Fibroblast of mammary gland (primary cell): ENCODE results near the gene PROM2.

Experiments used
- DNase-seq: peaks from one replicate; pipeline ENCODE4 v3.0.0-alpha.2; 2010; ENCODE audit warnings: low read depth
- H3K4me3 ChIP-seq: 2 replicates; pipeline ENCODE4 v1.5.1; 2011; ENCODE audit warnings: low read depth, mild to moderate bottlenecking, low read length, moderate library complexity; ENCODE audit not compliant: control insufficient read depth
- TF ChIP-seq, protein P1 (sequence below): conservative IDR thresholded peaks from 2 replicates; pipeline ENCODE4 v1.5.1; 2011; ENCODE audit warnings: low read depth, low read length, inconsistent platforms; ENCODE audit not compliant: control insufficient read depth, insufficient read depth

Gene PROM2

DNA sequence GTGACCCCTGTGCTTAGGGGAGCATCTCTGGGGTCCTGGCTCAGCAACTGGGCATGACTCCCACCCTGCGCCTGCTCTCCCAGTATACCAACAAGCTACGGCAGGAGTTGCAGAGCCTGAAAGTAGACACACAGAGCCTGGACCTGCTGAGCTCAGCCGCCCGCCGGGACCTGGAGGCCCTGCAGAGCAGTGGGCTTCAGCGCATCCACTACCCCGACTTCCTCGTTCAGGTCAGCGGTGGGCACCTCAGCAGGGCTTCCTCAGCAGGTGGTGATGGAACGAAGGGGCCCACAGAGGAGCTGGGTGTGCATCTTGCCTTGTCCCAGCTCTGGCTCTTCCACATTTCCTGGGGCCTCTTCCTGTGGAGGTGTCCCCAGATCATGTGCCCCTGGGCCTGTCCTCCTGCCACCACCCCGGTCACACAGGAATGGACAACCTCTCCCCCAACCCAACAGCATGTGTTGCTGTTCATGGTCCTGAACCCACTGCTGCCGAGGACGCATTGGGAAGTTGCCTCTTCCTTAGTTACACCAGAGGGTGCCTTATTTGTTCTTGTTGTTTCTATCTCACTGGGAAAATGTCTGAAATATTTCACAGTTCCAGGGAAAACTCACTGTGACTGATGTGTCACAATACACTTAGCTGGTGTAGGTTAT, 10.8 kb downstream of the PROM2 start:
- TF ChIP-seq, protein P1, sequence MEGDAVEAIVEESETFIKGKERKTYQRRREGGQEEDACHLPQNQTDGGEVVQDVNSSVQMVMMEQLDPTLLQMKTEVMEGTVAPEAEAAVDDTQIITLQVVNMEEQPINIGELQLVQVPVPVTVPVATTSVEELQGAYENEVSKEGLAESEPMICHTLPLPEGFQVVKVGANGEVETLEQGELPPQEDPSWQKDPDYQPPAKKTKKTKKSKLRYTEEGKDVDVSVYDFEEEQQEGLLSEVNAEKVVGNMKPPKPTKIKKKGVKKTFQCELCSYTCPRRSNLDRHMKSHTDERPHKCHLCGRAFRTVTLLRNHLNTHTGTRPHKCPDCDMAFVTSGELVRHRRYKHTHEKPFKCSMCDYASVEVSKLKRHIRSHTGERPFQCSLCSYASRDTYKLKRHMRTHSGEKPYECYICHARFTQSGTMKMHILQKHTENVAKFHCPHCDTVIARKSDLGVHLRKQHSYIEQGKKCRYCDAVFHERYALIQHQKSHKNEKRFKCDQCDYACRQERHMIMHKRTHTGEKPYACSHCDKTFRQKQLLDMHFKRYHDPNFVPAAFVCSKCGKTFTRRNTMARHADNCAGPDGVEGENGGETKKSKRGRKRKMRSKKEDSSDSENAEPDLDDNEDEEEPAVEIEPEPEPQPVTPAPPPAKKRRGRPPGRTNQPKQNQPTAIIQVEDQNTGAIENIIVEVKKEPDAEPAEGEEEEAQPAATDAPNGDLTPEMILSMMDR: no peak
- no peak overlapping the region for H3K4me3 ChIP-seq
- DNase-seq: no peak

DNA sequence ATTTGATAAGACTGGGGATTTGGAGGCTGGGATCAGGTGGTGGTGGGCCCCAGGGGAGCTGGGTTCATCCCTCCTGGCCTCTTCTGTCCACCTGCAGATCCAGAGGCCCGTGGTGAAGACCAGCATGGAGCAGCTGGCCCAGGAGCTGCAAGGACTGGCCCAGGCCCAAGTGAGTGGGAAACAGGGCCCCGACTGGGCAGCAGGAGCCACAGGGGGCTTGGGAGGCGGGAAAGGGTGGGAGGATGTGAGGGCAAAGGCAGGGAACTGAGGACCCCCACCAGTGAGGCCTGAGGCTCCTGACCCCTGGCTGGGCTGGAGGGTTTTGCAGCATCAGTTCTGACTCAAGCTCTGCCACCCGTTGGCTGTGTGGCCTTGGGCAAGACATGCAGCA, 11.3 kb downstream of the PROM2 start:
- TF ChIP-seq, protein P1: no peak
- no peak for DNase-seq
- H3K4me3 ChIP-seq: no peak overlapping the region

DNA sequence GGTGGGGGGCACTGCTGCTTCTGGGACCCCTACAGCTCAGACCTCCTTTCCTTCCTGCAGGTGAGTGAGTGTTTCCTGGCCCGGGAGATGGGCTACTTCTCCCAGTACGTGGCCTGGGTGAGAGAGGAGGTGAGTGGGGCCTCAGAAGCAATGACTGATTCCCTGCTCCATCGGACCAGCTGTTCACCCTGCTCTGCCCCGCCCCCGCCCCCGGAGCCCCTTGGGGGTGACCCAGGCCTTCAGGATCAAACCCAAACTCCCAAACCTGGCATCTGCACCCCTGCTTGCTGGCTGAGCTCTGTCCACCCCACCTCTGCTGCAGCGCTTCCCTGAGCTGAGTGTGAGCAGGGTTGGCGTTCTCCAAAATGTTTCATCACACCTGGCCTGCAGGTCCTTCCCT, 13.1 kb downstream of the PROM2 start:
- DNase-seq: no peak
- no peak overlapping the region for H3K4me3 ChIP-seq
- TF ChIP-seq, protein P1: no peak

DNA sequence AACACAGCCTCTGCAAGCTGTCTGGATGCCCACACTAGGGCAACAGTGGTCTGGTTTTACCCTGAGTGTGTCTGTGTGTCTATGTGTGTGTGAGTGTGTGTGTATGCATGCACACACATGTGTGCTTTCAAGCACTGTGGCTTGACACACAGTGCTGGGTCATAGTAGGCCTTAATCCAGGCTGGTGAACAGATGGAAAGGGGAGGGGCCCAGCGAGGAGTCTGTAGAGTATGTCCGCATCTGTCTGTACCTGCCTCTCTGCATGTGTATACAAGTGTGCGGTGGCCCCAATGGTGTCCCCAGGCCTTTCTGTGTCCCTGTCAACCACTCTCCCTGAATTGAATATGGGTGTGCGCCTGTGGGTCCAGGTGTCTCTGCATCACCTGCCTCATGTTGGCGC, 13.6 kb downstream of the PROM2 start:
- TF ChIP-seq, protein P1: no peak
- DNase-seq: no peak
- no peak overlapping the region for H3K4me3 ChIP-seq

DNA sequence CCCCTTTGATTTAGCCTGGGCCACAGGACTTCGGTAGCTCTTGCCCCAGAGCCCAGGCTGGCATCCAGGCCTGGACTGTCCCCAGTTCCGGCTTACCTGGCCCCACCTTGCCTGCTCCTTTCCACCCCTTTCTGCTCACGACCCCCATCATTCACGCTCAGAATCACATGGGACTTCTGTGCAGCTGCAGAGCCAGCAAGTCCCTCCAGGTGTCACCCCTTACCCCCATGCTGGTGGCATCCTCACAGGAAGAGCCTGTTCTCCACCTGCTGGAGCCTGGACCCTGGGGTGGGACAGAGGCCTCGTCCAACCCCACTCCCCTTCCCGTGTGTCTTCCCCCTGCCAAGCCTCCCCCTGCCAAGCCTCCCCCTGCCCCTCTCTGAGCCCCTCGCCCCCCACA, 15.0 kb downstream of the PROM2 start:
- DNase-seq: no peak
- TF ChIP-seq, protein P1: no peak
- no peak overlapping the region for H3K4me3 ChIP-seq

DNA sequence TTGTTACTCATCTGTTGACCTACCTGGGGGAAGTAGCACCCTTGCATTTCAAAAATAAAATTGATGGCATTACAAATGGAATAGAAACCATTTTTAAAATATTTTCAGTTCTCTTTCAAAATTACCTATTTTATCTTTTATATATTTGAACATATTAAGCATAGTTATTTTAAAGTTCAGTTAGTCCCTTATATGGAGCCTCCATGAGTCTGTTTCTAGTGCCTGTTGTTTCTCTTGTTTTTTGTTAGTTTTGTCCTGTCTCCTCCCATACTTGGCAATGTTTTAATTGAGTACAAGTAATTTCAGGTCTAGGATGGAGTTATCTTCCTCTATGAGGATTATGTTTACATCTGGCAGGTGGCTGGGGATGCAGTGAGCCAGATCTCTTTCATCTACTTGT, 17.0 kb downstream of the PROM2 start:
- no peak for DNase-seq
- TF ChIP-seq, protein P1: no peak
- H3K4me3 ChIP-seq: no peak overlapping the region
